ENCODE data around the gene CLIC1. TPM values are rescaled to one million over a fixed set of nuclear protein-coding genes. Genes with fewer than 3 reads are reported as not detected.
"Not testable (repeated sequence)": the region's sequence is repeated elsewhere in the genome, so short reads cannot be mapped to it uniquely, and the experiment has no call there.

CLIC1 gene
- polyA plus RNA-seq, 1 donor = 486 TPM

- no CpG with 5 or more reads among the region's 8 CpGs for WGBS (ENCODE audit: insufficient coverage, low lambda C conversion rate)
- Histone ChIP-seq H3K36me3 (ENCODE audit: control insufficient read depth, insufficient read depth, low read length) (no peaks in the 10 kb centered on the region), H3K4me3 (ENCODE audit: low read length) (no peak overlapping the region), H3K9me3 (ENCODE audit: control insufficient read depth, low read depth, low read length) (no peaks in the 10 kb centered on the region), H3K4me1 (ENCODE audit: control insufficient read depth, insufficient read depth, low read length) (peaks cover 19% of the 10 kb centered on the region), H3K27me3 (ENCODE audit: control insufficient read depth, insufficient read depth, low read length) (no peaks in the 10 kb centered on the region), H3K27ac (ENCODE audit: low read length) (no peak overlapping the region)
- no peak for DNase-seq
These were observed 24.0 kb downstream of the CLIC1 start for GRCh38 chr6:31712296-31712695.

DNA sequence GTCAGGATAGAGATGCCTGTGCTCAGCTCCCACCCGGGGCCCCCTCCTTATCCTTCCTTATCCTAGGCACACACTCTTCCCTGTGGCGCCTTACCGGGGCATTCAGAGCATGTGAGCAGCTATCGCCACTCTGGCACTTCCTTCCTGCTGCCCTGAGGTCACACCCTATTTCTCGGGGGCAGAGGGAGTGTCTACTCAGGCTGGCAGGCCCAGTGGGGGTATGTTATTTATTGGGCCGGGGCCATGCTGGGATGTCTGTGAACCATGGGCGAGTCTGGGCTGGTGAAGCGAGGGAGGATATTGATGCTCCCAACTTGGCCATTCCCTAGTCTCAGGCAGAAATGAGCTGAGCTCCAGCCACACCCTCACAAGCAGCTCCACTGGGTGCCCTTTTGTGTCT lies 25.1 kb downstream of the CLIC1 start:
- H3K36me3 ChIP-seq (ENCODE audit: control insufficient read depth, insufficient read depth, low read length) = no peaks in the 10 kb centered on the region
- H3K27me3 ChIP-seq (ENCODE audit: control insufficient read depth, insufficient read depth, low read length) = no peaks in the 10 kb centered on the region
- peak in 1 of 2 donors; percentile 49 for DNase-seq
- no peaks in the 10 kb centered on the region for H3K9me3 ChIP-seq (ENCODE audit: control insufficient read depth, low read depth, low read length)
- WGBS (ENCODE audit: insufficient coverage, low lambda C conversion rate) = no CpG with 5 or more reads among the region's 8 CpGs
- H3K4me1 ChIP-seq (ENCODE audit: control insufficient read depth, insufficient read depth, low read length) = peaks cover 19% of the 10 kb centered on the region
- no peak overlapping the region for H3K4me3 ChIP-seq (ENCODE audit: low read length)
- no peak overlapping the region for H3K27ac ChIP-seq (ENCODE audit: low read length)

- Histone ChIP-seq H3K27me3 (ENCODE audit: control insufficient read depth, insufficient read depth, low read length) (no peaks in the 10 kb centered on the region), H3K36me3 (ENCODE audit: control insufficient read depth, insufficient read depth, low read length) (no peaks in the 10 kb centered on the region), H3K27ac (ENCODE audit: low read length) (no peak overlapping the region), H3K4me1 (ENCODE audit: control insufficient read depth, insufficient read depth, low read length) (peaks cover 19% of the 10 kb centered on the region), H3K9me3 (ENCODE audit: control insufficient read depth, low read depth, low read length) (no peaks in the 10 kb centered on the region), H3K4me3 (ENCODE audit: low read length) (no peak overlapping the region)
- peak in 1 of 2 donors; percentile 21 for DNase-seq
- WGBS (ENCODE audit: insufficient coverage, low lambda C conversion rate) = 50% methylated on average over 1 of the region's 5 CpGs
These were observed 25.7 kb downstream of the CLIC1 start for GRCh38 chr6:31710523-31711219.

- not testable (repeated sequence) for H3K27ac ChIP-seq (ENCODE audit: low read length); DNase-seq; H3K4me3 ChIP-seq (ENCODE audit: low read length); H3K9me3 ChIP-seq (ENCODE audit: control insufficient read depth, low read depth, low read length); H3K36me3 ChIP-seq (ENCODE audit: control insufficient read depth, insufficient read depth, low read length); H3K27me3 ChIP-seq (ENCODE audit: control insufficient read depth, insufficient read depth, low read length)
- peaks cover 11% of the 10 kb centered on the region for H3K4me1 ChIP-seq (ENCODE audit: control insufficient read depth, insufficient read depth, low read length)
- WGBS (ENCODE audit: insufficient coverage, low lambda C conversion rate) = no CpG with 5 or more reads among the region's 11 CpGs
These were observed 27.2 kb downstream of the CLIC1 start for GRCh38 chr6:31709157-31709556.

DNA sequence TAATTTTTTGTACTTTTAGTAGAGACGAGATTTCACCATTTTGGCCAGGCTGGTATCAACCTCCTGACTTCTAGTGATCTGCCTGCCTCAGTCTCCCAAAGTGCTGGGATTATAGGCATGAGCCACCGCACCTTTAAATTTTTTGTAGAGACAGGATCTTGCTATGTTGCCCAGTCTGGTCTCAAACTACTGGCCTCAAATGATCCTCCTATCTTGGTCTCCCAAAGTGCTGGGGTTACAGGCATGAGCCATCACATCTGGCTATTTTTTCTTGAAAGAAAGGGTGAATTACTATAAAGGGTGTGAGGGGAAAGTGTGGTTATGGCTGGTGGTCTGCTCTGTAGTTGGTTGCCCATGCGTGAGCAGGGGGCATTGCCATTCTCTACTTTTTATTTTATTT lies 28.1 kb downstream of the CLIC1 start:
- 100% methylated on average over 1 of the region's 3 CpGs for WGBS (ENCODE audit: insufficient coverage, low lambda C conversion rate)
- no peaks in the 10 kb centered on the region for H3K9me3 ChIP-seq (ENCODE audit: control insufficient read depth, low read depth, low read length)
- DNase-seq = no peak

GRCh38 chr6:31707701-31708100 lies 28.6 kb downstream of the CLIC1 start:
- DNase-seq = no peak
- Histone ChIP-seq H3K9me3 (ENCODE audit: control insufficient read depth, low read depth, low read length) (no peaks in the 10 kb centered on the region), H3K27me3 (ENCODE audit: control insufficient read depth, insufficient read depth, low read length) (no peaks in the 10 kb centered on the region), H3K4me1 (ENCODE audit: control insufficient read depth, insufficient read depth, low read length) (no peaks in the 10 kb centered on the region), H3K27ac (ENCODE audit: low read length) (no peak overlapping the region), H3K4me3 (ENCODE audit: low read length) (no peak overlapping the region), H3K36me3 (ENCODE audit: control insufficient read depth, insufficient read depth, low read length) (no peaks in the 10 kb centered on the region)
- WGBS (ENCODE audit: insufficient coverage, low lambda C conversion rate) = no CpG with 5 or more reads among the region's 10 CpGs

More for the DNA sequence above, 28.1 kb downstream of the CLIC1 start:
- Histone ChIP-seq H3K27me3 (ENCODE audit: control insufficient read depth, insufficient read depth, low read length) (no peaks in the 10 kb centered on the region), H3K4me1 (ENCODE audit: control insufficient read depth, insufficient read depth, low read length) (peaks cover 2% of the 10 kb centered on the region), H3K36me3 (ENCODE audit: control insufficient read depth, insufficient read depth, low read length) (no peaks in the 10 kb centered on the region), H3K4me3 (ENCODE audit: low read length) (no peak overlapping the region), H3K27ac (ENCODE audit: low read length) (no peak overlapping the region)

- no CpG with 5 or more reads among the region's 3 CpGs for WGBS (ENCODE audit: insufficient coverage, low lambda C conversion rate)
- Histone ChIP-seq H3K36me3 (ENCODE audit: control insufficient read depth, insufficient read depth, low read length) (no peaks in the 10 kb centered on the region), H3K27ac (ENCODE audit: low read length) (no peak within 1 kb of the TSS), H3K4me3 (ENCODE audit: low read length) (no peak within 1 kb of the TSS), H3K9me3 (ENCODE audit: control insufficient read depth, low read depth, low read length) (no peaks in the 10 kb centered on the region), H3K27me3 (ENCODE audit: control insufficient read depth, insufficient read depth, low read length) (no peaks in the 10 kb centered on the region), H3K4me1 (ENCODE audit: control insufficient read depth, insufficient read depth, low read length) (peaks cover 6% of the 10 kb centered on the region)
- no peak for DNase-seq
These were observed 29.7 kb downstream of the CLIC1 start, which contains the start of gene LY6G6F for GRCh38 chr6:31706599-31706998. Gene LY6G6F (plus strand): TSS chr6:31706866. CDS start chr6:31706907, 41 bp downstream.

GRCh38 chr6:31705931-31706330 lies 30.4 kb downstream of the CLIC1 start:
- Histone ChIP-seq H3K4me3 (ENCODE audit: low read length) (no peak overlapping the region), H3K36me3 (ENCODE audit: control insufficient read depth, insufficient read depth, low read length) (no peaks in the 10 kb centered on the region), H3K4me1 (ENCODE audit: control insufficient read depth, insufficient read depth, low read length) (peaks cover 12% of the 10 kb centered on the region), H3K27me3 (ENCODE audit: control insufficient read depth, insufficient read depth, low read length) (no peaks in the 10 kb centered on the region), H3K9me3 (ENCODE audit: control insufficient read depth, low read depth, low read length) (no peaks in the 10 kb centered on the region), H3K27ac (ENCODE audit: low read length) (no peak overlapping the region)
- no CpG with 5 or more reads among the region's 6 CpGs for WGBS (ENCODE audit: insufficient coverage, low lambda C conversion rate)
- no peak for DNase-seq

DNA sequence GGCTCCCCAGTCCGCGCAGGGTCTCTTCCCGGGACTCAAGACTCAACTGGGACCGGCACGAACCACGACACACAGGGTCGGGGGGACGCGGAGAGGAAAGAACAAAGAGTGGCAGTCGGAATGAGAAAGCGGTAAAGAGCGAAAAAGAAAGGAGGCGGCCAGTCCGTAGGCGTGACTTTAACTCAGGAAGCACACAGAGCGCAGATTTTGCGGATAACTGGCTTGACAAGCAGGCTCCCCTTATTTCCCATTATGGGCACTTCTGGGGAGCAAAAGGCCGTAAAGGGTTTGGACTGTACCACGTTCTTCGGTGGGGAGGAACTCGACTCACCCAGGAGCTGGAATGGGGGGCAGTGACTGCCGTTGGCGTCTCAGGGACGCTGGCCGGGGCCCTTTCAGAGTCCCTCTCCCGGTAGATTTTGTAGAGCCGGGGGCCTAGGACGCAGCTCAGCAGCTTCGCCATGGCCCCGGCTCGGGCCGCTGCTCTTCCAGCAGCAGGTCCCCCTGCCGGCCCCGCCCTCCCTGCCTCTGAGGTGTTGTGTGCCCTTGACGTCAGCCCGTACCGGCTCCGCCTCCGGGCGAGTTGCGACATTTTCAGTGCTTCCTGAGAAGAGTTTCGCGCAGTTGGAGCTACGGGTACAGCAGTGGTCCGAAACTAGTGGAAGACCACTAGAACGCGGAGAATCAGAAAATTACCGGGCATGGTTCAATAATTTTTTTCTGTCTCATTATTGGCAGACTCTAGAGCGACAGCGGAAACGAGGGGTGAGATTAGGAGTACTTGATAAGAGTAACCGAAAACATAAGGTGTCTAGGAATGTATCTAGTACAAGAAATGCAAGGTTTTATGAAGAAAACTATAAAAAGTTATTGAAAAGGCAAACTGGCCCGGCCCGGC lies 33.3 kb downstream of the CLIC1 start, which contains the start of gene ABHD16A:
Gene ABHD16A (minus strand): TSS at position 506 of the 898 bp plus-strand sequence. CDS start 43 bp downstream, at position 463.
- H3K4me1 ChIP-seq (ENCODE audit: control insufficient read depth, insufficient read depth, low read length) = peaks cover 15% of the 10 kb centered on the region
- H3K36me3 ChIP-seq (ENCODE audit: control insufficient read depth, insufficient read depth, low read length) = peaks cover 13% of the 10 kb centered on the region
- peak within 1 kb of the TSS; percentile 94 for H3K27ac ChIP-seq (ENCODE audit: low read length)
- H3K27me3 ChIP-seq (ENCODE audit: control insufficient read depth, insufficient read depth, low read length) = no peaks in the 10 kb centered on the region
- peak; percentile 99 for DNase-seq
- H3K9me3 ChIP-seq (ENCODE audit: control insufficient read depth, low read depth, low read length) = no peaks in the 10 kb centered on the region
- peak within 1 kb of the TSS; percentile 81 for H3K4me3 ChIP-seq (ENCODE audit: low read length)
- 17% methylated on average over 4 of the region's 54 CpGs for WGBS (ENCODE audit: insufficient coverage, low lambda C conversion rate)

- DNase-seq = no peak
- Histone ChIP-seq H3K27me3 (ENCODE audit: control insufficient read depth, insufficient read depth, low read length) (no peaks in the 10 kb centered on the region), H3K4me1 (ENCODE audit: control insufficient read depth, insufficient read depth, low read length) (peaks cover 15% of the 10 kb centered on the region), H3K4me3 (ENCODE audit: low read length) (peak overlapping the region; percentile 81), H3K36me3 (ENCODE audit: control insufficient read depth, insufficient read depth, low read length) (peaks cover 17% of the 10 kb centered on the region), H3K9me3 (ENCODE audit: control insufficient read depth, low read depth, low read length) (no peaks in the 10 kb centered on the region), H3K27ac (ENCODE audit: low read length) (peak overlapping the region; percentile 94)
- WGBS (ENCODE audit: insufficient coverage, low lambda C conversion rate) = 0% methylated on average over 4 of the region's 10 CpGs
These were observed 33.9 kb downstream of the CLIC1 start for GRCh38 chr6:31702405-31702818.
